VCaP (cell line): Measurements from ENCODE around the gene BEND6.

ENCODE experiments used
- H3K27ac ChIP-seq: fragments of 450-650 bp; 2 replicates; pipeline ENCODE4 v1.5.1; 2017
- CTCF ChIP-seq: fragments of 450-650 bp; conservative IDR thresholded peaks from 2 replicates; pipeline ENCODE4 v1.5.1; 2017; ENCODE audit warnings: mild to moderate bottlenecking, moderate library complexity

Gene BEND6

GRCh38 chr6:57075092-57075491, 120.2 kb downstream of the BEND6 start:
- no peak for TF ChIP-seq CTCF
- H3K27ac ChIP-seq = no peak overlapping the region
